HEK293 (cell line): ENCODE results near the gene ZIK1.
A peak's percentile ranks its signal among the peaks of the same experiment; 100 is the strongest.

ENCODE experiments used
- EGR2 ChIP-seq: fragments of 450-650 bp; formaldehyde crosslinking; IDR thresholded peaks from 2 replicates; pipeline ENCODE4 v1.5.1; 2016; ENCODE audit warnings: low read depth, missing biosample characterization, missing genetic modification characterization
- ELK4 ChIP-seq: IDR thresholded peaks from 2 replicates; pipeline ENCODE4 v1.6.1; 2011; ENCODE audit warnings: mild to moderate bottlenecking, low read depth, low read length, borderline replicate concordance
- GLI2 ChIP-seq: fragments of 450-650 bp; formaldehyde crosslinking; IDR thresholded peaks from 2 replicates; pipeline ENCODE4; 2017; ENCODE audit warnings: missing biosample characterization, missing genetic modification characterization, low read depth, borderline replicate concordance
- HOXC10 ChIP-seq: sonication (generic); formaldehyde crosslinking; IDR thresholded peaks from 2 replicates; pipeline ENCODE4 v1.8.1; 2023; ENCODE audit warnings: mild to moderate bottlenecking, missing genetic modification reagents
- IKZF3 ChIP-seq: fragments of 450-650 bp; IDR thresholded peaks from 2 replicates; pipeline ENCODE4 v1.5.0; 2018; ENCODE audit warnings: missing biosample characterization, mild to moderate bottlenecking, missing genetic modification characterization, moderate library complexity
- KLF1 ChIP-seq: fragments of 450-650 bp; formaldehyde crosslinking; IDR thresholded peaks from 2 replicates; pipeline ENCODE4 v1.5.1; 2016; ENCODE audit warnings: missing biosample characterization, missing genetic modification characterization
- KLF16 ChIP-seq: fragments of 450-650 bp; formaldehyde crosslinking; IDR thresholded peaks from 2 replicates; pipeline ENCODE4 v1.5.1; 2017; ENCODE audit warnings: missing biosample characterization, missing genetic modification characterization
- KLF7 ChIP-seq: fragments of 450-650 bp; formaldehyde crosslinking; IDR thresholded peaks from 2 replicates; pipeline ENCODE4 v1.5.1; 2016; ENCODE audit warnings: missing biosample characterization, missing genetic modification characterization, borderline replicate concordance
- MZF1 ChIP-seq: fragments of 450-650 bp; formaldehyde crosslinking; IDR thresholded peaks from 2 replicates; pipeline ENCODE4 v1.5.1; 2017; ENCODE audit warnings: missing biosample characterization, missing genetic modification characterization, borderline replicate concordance
- REST ChIP-seq: fragments of 450-650 bp; formaldehyde crosslinking; IDR thresholded peaks from 2 replicates; pipeline ENCODE4 v1.5.1; 2016; ENCODE audit warnings: missing biosample characterization, missing genetic modification characterization
- SCRT2 ChIP-seq: fragments of 450-650 bp; formaldehyde crosslinking; IDR thresholded peaks from 2 replicates; pipeline ENCODE4 v1.5.1; 2016; ENCODE audit warnings: missing biosample characterization, missing genetic modification characterization
- SP2 ChIP-seq: fragments of 450-650 bp; formaldehyde crosslinking; IDR thresholded peaks from 2 replicates; pipeline ENCODE4 v1.5.1; 2016; ENCODE audit warnings: missing biosample characterization, missing genetic modification characterization
- SP3 ChIP-seq: fragments of 450-650 bp; formaldehyde crosslinking; IDR thresholded peaks from 2 replicates; pipeline ENCODE4 v1.5.1; 2016; ENCODE audit warnings: missing biosample characterization, missing genetic modification characterization
- YY1 ChIP-seq: fragments of 450-650 bp; formaldehyde crosslinking; IDR thresholded peaks from 2 replicates; pipeline ENCODE4 v1.5.1; 2018; ENCODE audit warnings: missing biosample characterization, missing genetic modification characterization
- ZBTB20 ChIP-seq: fragments of 450-650 bp; formaldehyde crosslinking; IDR thresholded peaks from 2 replicates; pipeline ENCODE4 v1.5.1; 2016; ENCODE audit warnings: missing biosample characterization, missing genetic modification characterization
- ZBTB26 ChIP-seq: fragments of 450-650 bp; formaldehyde crosslinking; optimal IDR thresholded peaks from 2 replicates; pipeline ENCODE3; 2016; ENCODE audit warnings: missing biosample characterization, mild to moderate bottlenecking, missing genetic modification characterization
- ZBTB48 ChIP-seq: fragments of 450-650 bp; formaldehyde crosslinking; IDR thresholded peaks from 2 replicates; pipeline ENCODE4 v1.5.1; 2016; ENCODE audit warnings: missing biosample characterization, missing genetic modification characterization
- ZBTB8A ChIP-seq: fragments of 450-650 bp; formaldehyde crosslinking; IDR thresholded peaks from 2 replicates; pipeline ENCODE4 v1.5.1; 2016; ENCODE audit warnings: missing biosample characterization, missing genetic modification characterization
- ZEB2 ChIP-seq: fragments of 450-650 bp; formaldehyde crosslinking; IDR thresholded peaks from 2 replicates; pipeline ENCODE4 v1.5.1; 2016; ENCODE audit warnings: missing biosample characterization, missing genetic modification characterization
- ZNF112 ChIP-seq: fragments of 450-650 bp; formaldehyde crosslinking; IDR thresholded peaks from 2 replicates; pipeline ENCODE4 v1.5.0; 2017; ENCODE audit warnings: missing biosample characterization, missing genetic modification characterization
- ZNF16 ChIP-seq: fragments of 450-650 bp; formaldehyde crosslinking; IDR thresholded peaks from 2 replicates; pipeline ENCODE4 v1.5.1; 2016; ENCODE audit warnings: low read depth, missing biosample characterization, missing genetic modification characterization
- ZNF24 ChIP-seq: fragments of 450-650 bp; formaldehyde crosslinking; IDR thresholded peaks from 2 replicates; pipeline ENCODE4 v1.5.1; 2016; ENCODE audit warnings: missing biosample characterization, missing genetic modification characterization
- ZNF292 ChIP-seq: fragments of 450-650 bp; formaldehyde crosslinking; IDR thresholded peaks from 2 replicates; pipeline ENCODE4 v1.5.1; 2016; ENCODE audit warnings: low read depth, missing biosample characterization, missing genetic modification characterization, borderline replicate concordance
- ZNF37A ChIP-seq: fragments of 450-650 bp; IDR thresholded peaks from 2 replicates; pipeline ENCODE4 v1.5.1; 2018; ENCODE audit warnings: missing biosample characterization, missing genetic modification characterization
- ZNF391 ChIP-seq: fragments of 450-650 bp; formaldehyde crosslinking; IDR thresholded peaks from 2 replicates; pipeline ENCODE4 v1.5.1; 2016; ENCODE audit warnings: low read depth, missing biosample characterization, missing genetic modification characterization, borderline replicate concordance
- ZNF610 ChIP-seq: fragments of 450-650 bp; formaldehyde crosslinking; IDR thresholded peaks from 2 replicates; pipeline ENCODE4 v1.5.1; 2016; ENCODE audit warnings: missing biosample characterization, missing genetic modification characterization, borderline replicate concordance
- ZNF660 ChIP-seq: fragments of 450-650 bp; IDR thresholded peaks from 2 replicates; pipeline ENCODE4 v1.5.1; 2018; ENCODE audit warnings: missing biosample characterization, mild to moderate bottlenecking, missing genetic modification characterization
- ZNF704 ChIP-seq: fragments of 450-650 bp; formaldehyde crosslinking; IDR thresholded peaks from 2 replicates; pipeline ENCODE4 v1.5.1; 2016; ENCODE audit warnings: missing biosample characterization, missing genetic modification characterization
- ZNF76 ChIP-seq: fragments of 450-650 bp; formaldehyde crosslinking; IDR thresholded peaks from 2 replicates; pipeline ENCODE4; 2016; ENCODE audit warnings: low read depth, missing biosample characterization, missing genetic modification characterization, borderline replicate concordance
- ZSCAN30 ChIP-seq: fragments of 450-650 bp; IDR thresholded peaks from 2 replicates; pipeline ENCODE4 v1.5.1; 2018; ENCODE audit warnings: missing biosample characterization, mild to moderate bottlenecking, missing genetic modification characterization, moderate library complexity
- ZXDB ChIP-seq: fragments of 450-650 bp; formaldehyde crosslinking; IDR thresholded peaks from 2 replicates; pipeline ENCODE4 v1.5.1; 2016; ENCODE audit warnings: missing biosample characterization, missing genetic modification characterization

Gene ZIK1

GRCh38 chr19:57578487-57579205 is 5.3 kb upstream of the ZIK1 start, which contains the start of gene ZNF416 (continued):
- TF ChIP-seq ZNF391 (tag by site-specific recombination) (no peak), REST (tag by site-specific recombination) (no peak), YY1 (tag by site-specific recombination) (0 out of 2 replicates have a peak, but pooled peaks have one; percentile 20), ZNF112 (tag by site-specific recombination) (no peak), ZNF610 (tag by site-specific recombination) (peak; percentile 40), ZNF76 (tag by site-specific recombination) (peak; percentile 93), ZBTB20 (tag by site-specific recombination) (peak; percentile 81), ZNF660 (peak; percentile 15; the same call in 1 of the 2 replicates), ZXDB (tag by site-specific recombination) (peak; percentile 55), EGR2 (peak; percentile 44; the same call in 1 of the 2 replicates), IKZF3 (tag by site-specific recombination) (no peak), ELK4 (0 out of 2 replicates have a peak, but pooled peaks have one; percentile 44), KLF16 (no peak), ZNF37A (tag by site-specific recombination) (no peak), KLF7 (tag by site-specific recombination) (no peak), HOXC10 (CRISPR knock-in tag) (peak; percentile 79; the same call in 1 of the 2 replicates), ZSCAN30 (peak; percentile 61; the same call in 1 of the 2 replicates), ZNF704 (tag by site-specific recombination) (no peak), ZEB2 (tag by site-specific recombination) (peak; percentile 85), ZNF16 (no peak), ZNF24 (tag by site-specific recombination) (no peak), KLF1 (tag by site-specific recombination) (0 out of 2 replicates have a peak, but pooled peaks have one; percentile 25), GLI2 (tag by site-specific recombination) (no peak), ZNF292 (no peak), ZBTB48 (tag by site-specific recombination) (peak; percentile 34; the same call in 1 of the 2 replicates), SP2 (tag by site-specific recombination) (peak; percentile 86), SP3 (tag by site-specific recombination) (peak; percentile 26; the same call in 1 of the 2 replicates), SCRT2 (tag by site-specific recombination) (peak; percentile 80), ZBTB8A (peak; percentile 100), MZF1 (tag by site-specific recombination) (peak; percentile 13; the same call in 1 of the 2 replicates), ZBTB26 (peak; percentile 44)
